ENCODE results near the gene AAMDC. TPM values are rescaled to one million over a fixed set of nuclear protein-coding genes. Genes with fewer than 3 reads are reported as not detected.

AAMDC gene
- total and polyA plus RNA-seq, 2 of the 13 experiments (the other 11 are each of a cell fraction or from before 2014, with no cell fraction given): 18.1 to 35.6 TPM

GRCh38 chr11:77820565-77821348 lies at the start of gene AAMDC, which contains the start of gene RSF1 (continued):
- TF ChIP-seq TFDP1 (CRISPR knock-in tag; IDR thresholded peaks at IDR 0.05; ENCODE audit: borderline replicate concordance): 0 out of 2 replicates have a peak, but pooled peaks have one; percentile 19
- no peak for TF ChIP-seq ZNF225 (CRISPR knock-in tag; IDR thresholded peaks at IDR 0.05)
- TF ChIP-seq HDAC1 (CRISPR knock-in tag; IDR thresholded peaks at IDR 0.05): peak; percentile 75
- no peak; the same call in 1 of the 2 replicates for TF ChIP-seq FOXO1 (CRISPR knock-in tag; IDR thresholded peaks at IDR 0.05)
- no peak for TF ChIP-seq ZNF382 (CRISPR knock-in tag; IDR thresholded peaks at IDR 0.05; ENCODE audit: borderline replicate concordance)
- TF ChIP-seq CBX5 (CRISPR knock-in tag; IDR thresholded peaks at IDR 0.05; ENCODE audit: borderline replicate concordance): 0 out of 2 replicates have a peak, but pooled peaks have one; percentile 26
- no peak for TF ChIP-seq AHR (CRISPR knock-in tag; IDR thresholded peaks at IDR 0.05)
- TF ChIP-seq DNMT1 (CRISPR knock-in tag; IDR thresholded peaks at IDR 0.05): no peak
- peak; percentile 26; the same call in 1 of the 2 replicates for TF ChIP-seq ARNT2 (CRISPR knock-in tag; IDR thresholded peaks at IDR 0.05; ENCODE audit: low read depth)
- TF ChIP-seq SP140L (CRISPR knock-in tag; IDR thresholded peaks at IDR 0.05; ENCODE audit: borderline replicate concordance): no peak
- peak; percentile 99 for TF ChIP-seq ZNF574 (CRISPR knock-in tag; IDR thresholded peaks at IDR 0.05)
- TF ChIP-seq IRF1 (CRISPR knock-in tag; IDR thresholded peaks at IDR 0.05; ENCODE audit: low read depth): no peak
- TF ChIP-seq ZNF597 (CRISPR knock-in tag; IDR thresholded peaks at IDR 0.05): no peak
- TF ChIP-seq NBN (conservative IDR thresholded peaks at IDR 0.05): no peak
- no peak for TF ChIP-seq CEBPB (IDR thresholded peaks at IDR 0.05; ENCODE audit: borderline replicate concordance, low read depth, low read length)
- TF ChIP-seq HOXA3 (CRISPR knock-in tag; IDR thresholded peaks at IDR 0.05): peak; percentile 71
- no peak for TF ChIP-seq ZNF333 (CRISPR knock-in tag; IDR thresholded peaks at IDR 0.05; ENCODE audit: borderline replicate concordance)
- TF ChIP-seq ZNF362 (CRISPR knock-in tag; IDR thresholded peaks at IDR 0.05; ENCODE audit: borderline replicate concordance): no peak
- TF ChIP-seq ZKSCAN8 (CRISPR knock-in tag; IDR thresholded peaks at IDR 0.05; ENCODE audit: borderline replicate concordance): no peak; the same call in 1 of the 2 replicates
- peak; percentile 52; the same call in 1 of the 2 replicates for TF ChIP-seq ZBTB25 (CRISPR knock-in tag; IDR thresholded peaks at IDR 0.05)
- TF ChIP-seq SP5 (CRISPR knock-in tag; IDR thresholded peaks at IDR 0.05; ENCODE audit: borderline replicate concordance, low read depth): peak; percentile 47; the same call in 1 of the 2 replicates
